Pancreas (tissue), 10 donors: ENCODE data around the gene LDAH. TPM values are rescaled to one million over a fixed set of nuclear protein-coding genes. Genes with fewer than 3 reads are reported as not detected.

ENCODE experiments used
- ATAC-seq, 4 donors: fragments of 200-7000 bp; cut with Tn5 transposase; one replicate each; pipeline versions ENCODE4 v1.8.0 to v1.9.1; 2020; ENCODE audit warnings: mild to moderate bottlenecking in 4 of 4, moderate library complexity in 4 of 4
- DNase-seq, 6 donors: peaks; one replicate each; pipeline ENCODE4 v3.0.0-alpha.2; 2020
- FAIRE-seq: peaks from 2 replicates; lab custom pipeline; 2012; peaks lifted over from hg19 to GRCh38; lab: Jason Lieb, UNC
- H3K27ac ChIP-seq, 4 donors: fragments of 200-600 bp; sonication (generic); 1 replicate in 3 of 4; 2 replicates in 1 of 4; pipeline versions ENCODE4 v1.5.0 to v1.8.0; 2020
- H3K27me3 ChIP-seq, 4 donors: fragments of 200-600 bp; one replicate each; pipeline ENCODE4 v1.8.0; 2021
- H3K36me3 ChIP-seq, 3 donors: fragments of 200-600 bp; sonication (generic) in 1 of 3; one replicate each; pipeline versions ENCODE4 v1.5.0 to v1.8.0; 2020 to 2021
- H3K4me1 ChIP-seq, 3 donors: fragments of 200-600 bp; one replicate each; pipeline ENCODE4 v1.8.0; 2021
- H3K4me3 ChIP-seq, 4 donors: fragments of 200-600 bp; sonication (generic) in 2 of 4; one replicate each; pipeline versions ENCODE4 v1.5.0 to v1.8.0; 2020 to 2021
- H3K9me3 ChIP-seq, 4 donors: fragments of 200-600 bp; one replicate each; pipeline ENCODE4 v1.8.0; 2021
- WGBS, 2 donors: extraction: QIAGEN DNeasy Blood & Tissue Kit; methylation state at CpG; one replicate each; pipeline ENCODE4 v1.1.7; 2013; 5-methylcytosine and 5-hydroxymethylcytosine counted together
- intact Hi-C, 3 donors: fragments of 100-400 bp; cut with DNase I; formaldehyde crosslinking; loops; one replicate each; pipeline versions ENCODE4 v1.11.1 to v1.14.2; 2022
- polyA plus RNA-seq, 2 donors: library from polyadenylated mRNA; stranded (reverse); fragments of 200-250 nt; gene quantifications; one replicate each; pipeline ENCODE4 v1.2.3, GENCODE V29; 2013
- total RNA-seq, 6 donors: library from RNA; stranded (reverse); fragmentation: NEBNext Ultra II Directional in 4 of 6; extraction: Animal tissue kit (Norgen Biotek cat#: 25700) in 4 of 6; gene quantifications; one replicate each; pipeline versions ENCODE4 v1.2.1 to v1.2.4, GENCODE V29; 2021 to 2023
- TF ChIP-seq, protein P1 (sequence below), 4 donors: fragments of 200-600 bp; sonication (generic) in 3 of 4; IDR thresholded peaks; one replicate each; pipeline versions ENCODE4 v1.5.0 to v1.8.0; 2021; ENCODE audit warnings: antibody characterized with exemption in 4 of 4
- donor health status: healthy with polysubstance abuse.
- donor health status: DM: no; HTN: no; CAD: no; lungs with moderate emphysema.
- donor health status: DM: no; HTN: no; CAD: no.
- donor health status: control.
- donor health status: control.
- donor health status: Bipolar disorder and iron deficiency.
- donor health status: DM: yes; HTN: yes; CAD: no.
- donor health status: DM: no; HTN: no; CAD: no.
- donor health status: DM: no; HTN: no; CAD: no.
- donor health status: DM: yes; HTN: yes; CAD: no.

LDAH gene
- total and polyA plus RNA-seq, 8 donors: 2.5 to 9.1 (median 5.4) TPM

- ATAC-seq: peak; percentile 12 to 36 (median 32)
- 7 to 10% methylated on average over 19 of the region's 19 CpGs for WGBS, 2 donors
- Histone ChIP-seq H3K27ac (peak overlapping the region; percentile 82 to 87 (median 84)), H3K9me3 (no peaks in the 10 kb centered on the region), H3K27me3 (no peaks in the 10 kb centered on the region), H3K36me3 (no peaks in the 10 kb centered on the region), H3K4me1 (peaks cover 0 to 11% (median 9%) of the 10 kb centered on the region in 3 donors), H3K4me3 (peak overlapping the region; percentile 58 to 99 (median 98))
- TF ChIP-seq, protein P1, sequence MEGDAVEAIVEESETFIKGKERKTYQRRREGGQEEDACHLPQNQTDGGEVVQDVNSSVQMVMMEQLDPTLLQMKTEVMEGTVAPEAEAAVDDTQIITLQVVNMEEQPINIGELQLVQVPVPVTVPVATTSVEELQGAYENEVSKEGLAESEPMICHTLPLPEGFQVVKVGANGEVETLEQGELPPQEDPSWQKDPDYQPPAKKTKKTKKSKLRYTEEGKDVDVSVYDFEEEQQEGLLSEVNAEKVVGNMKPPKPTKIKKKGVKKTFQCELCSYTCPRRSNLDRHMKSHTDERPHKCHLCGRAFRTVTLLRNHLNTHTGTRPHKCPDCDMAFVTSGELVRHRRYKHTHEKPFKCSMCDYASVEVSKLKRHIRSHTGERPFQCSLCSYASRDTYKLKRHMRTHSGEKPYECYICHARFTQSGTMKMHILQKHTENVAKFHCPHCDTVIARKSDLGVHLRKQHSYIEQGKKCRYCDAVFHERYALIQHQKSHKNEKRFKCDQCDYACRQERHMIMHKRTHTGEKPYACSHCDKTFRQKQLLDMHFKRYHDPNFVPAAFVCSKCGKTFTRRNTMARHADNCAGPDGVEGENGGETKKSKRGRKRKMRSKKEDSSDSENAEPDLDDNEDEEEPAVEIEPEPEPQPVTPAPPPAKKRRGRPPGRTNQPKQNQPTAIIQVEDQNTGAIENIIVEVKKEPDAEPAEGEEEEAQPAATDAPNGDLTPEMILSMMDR (IDR thresholded peaks at IDR 0.05): no peak
- intact Hi-C loops: no loop called here
- FAIRE-seq: no peak
- DNase-seq: peak in 1 of 6 donors; percentile 46
Measured at GRCh38 chr2:20650393-20650876, 172.5 kb downstream of the LDAH start.

DNA sequence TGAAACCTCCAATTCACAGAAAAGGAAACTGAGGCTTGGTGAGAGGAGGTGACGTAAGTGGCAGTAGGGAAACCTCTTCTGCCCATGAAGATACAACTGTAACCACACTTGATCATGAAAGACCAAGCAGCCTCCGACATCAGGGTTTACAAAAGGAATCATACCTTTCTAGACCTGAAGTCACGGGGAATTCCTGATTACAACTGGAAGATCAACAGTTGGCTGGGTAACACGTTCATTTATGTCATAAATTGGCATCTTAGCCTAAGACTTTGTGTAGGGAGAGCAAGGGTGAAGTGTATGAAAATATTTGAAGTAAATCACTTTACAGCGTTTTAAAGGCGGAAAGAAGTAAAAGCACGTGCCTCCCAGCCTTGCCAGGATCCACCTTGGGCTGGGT lies 172.9 kb downstream of the LDAH start:
- H3K27ac ChIP-seq: peak overlapping the region in 1 of 4 donors; percentile 86
- TF ChIP-seq, protein P1 (IDR thresholded peaks at IDR 0.05): no peak
- WGBS, 2 donors: 40 to 41% methylated on average over 7 of the region's 7 CpGs
- no peaks in the 10 kb centered on the region for H3K27me3 ChIP-seq
- H3K36me3 ChIP-seq: no peaks in the 10 kb centered on the region
- H3K4me1 ChIP-seq: peaks cover 0 to 11% (median 9%) of the 10 kb centered on the region in 3 donors
- no peak for FAIRE-seq
- ATAC-seq: peak in 1 of 4 donors; percentile 1
- no peak for DNase-seq
- H3K9me3 ChIP-seq: no peaks in the 10 kb centered on the region
- intact Hi-C loops: no loop called here
- peak overlapping the region; percentile 58 to 99 (median 98) for H3K4me3 ChIP-seq

- intact Hi-C loops: no loop called here
- WGBS, 2 donors: 81 to 86% methylated on average over 11 of the region's 11 CpGs
Measured at GRCh38 chr2:20649576-20649975, 173.3 kb downstream of the LDAH start.

DNA sequence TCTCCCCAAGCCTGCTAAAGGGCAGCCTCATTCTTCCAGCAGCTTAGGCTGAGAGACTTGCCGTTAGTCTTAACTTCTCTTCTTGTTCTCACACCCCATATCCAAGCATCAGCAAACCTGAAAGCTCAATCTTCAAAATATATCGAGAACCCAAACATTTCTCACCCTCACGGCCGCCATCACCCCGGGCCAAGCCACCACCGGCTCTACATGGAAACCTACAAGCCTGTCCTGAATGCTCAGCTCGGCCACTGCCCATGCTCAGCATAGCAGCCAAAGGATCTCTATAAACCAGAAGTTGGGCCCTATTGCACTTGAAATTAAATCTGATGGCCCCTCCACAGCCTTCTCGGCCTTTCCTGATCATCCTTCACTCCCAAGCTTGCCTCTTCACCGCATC lies 174.1 kb downstream of the LDAH start:
- intact Hi-C loops: no loop called here
- Histone ChIP-seq H3K27ac (no peak overlapping the region), H3K4me1 (peaks cover 0 to 11% (median 9%) of the 10 kb centered on the region in 3 donors), H3K27me3 (no peaks in the 10 kb centered on the region), H3K9me3 (no peaks in the 10 kb centered on the region), H3K4me3 (no peak overlapping the region), H3K36me3 (no peaks in the 10 kb centered on the region)
- peak in 1 of 6 donors; percentile 18 for DNase-seq
- 94 to 95% methylated on average over 9 of the region's 9 CpGs for WGBS, 2 donors
- no peak for FAIRE-seq
- ATAC-seq: no peak
- TF ChIP-seq, protein P1 (IDR thresholded peaks at IDR 0.05): no peak

More at GRCh38 chr2:20649576-20649975, 173.3 kb downstream of the LDAH start:
- ATAC-seq: no peak
- Histone ChIP-seq H3K27ac (no peak overlapping the region), H3K27me3 (no peaks in the 10 kb centered on the region), H3K9me3 (no peaks in the 10 kb centered on the region), H3K36me3 (no peaks in the 10 kb centered on the region), H3K4me3 (peak overlapping the region in 1 of 4 donors; percentile 99), H3K4me1 (peaks cover 0 to 11% (median 9%) of the 10 kb centered on the region in 3 donors)
- FAIRE-seq: no peak
- TF ChIP-seq, protein P1 (IDR thresholded peaks at IDR 0.05): no peak
- DNase-seq: peak in 1 of 6 donors; percentile 27

- intact Hi-C loops: no loop called here
- Histone ChIP-seq H3K4me3 (no peak overlapping the region), H3K4me1 (peaks cover 0 to 11% (median 9%) of the 10 kb centered on the region in 3 donors), H3K27ac (no peak overlapping the region), H3K9me3 (no peaks in the 10 kb centered on the region), H3K36me3 (no peaks in the 10 kb centered on the region), H3K27me3 (no peaks in the 10 kb centered on the region)
- DNase-seq (peak in 1 of 6 donors; percentile 9), FAIRE-seq (no peak), ATAC-seq (no peak)
- WGBS, 2 donors: 86 to 96% methylated on average over 4 of the region's 4 CpGs
- TF ChIP-seq, protein P1 (IDR thresholded peaks at IDR 0.05): no peak
Measured at GRCh38 chr2:20648206-20648605, 174.7 kb downstream of the LDAH start.
